ENCODE results near the gene FNDC3B. TPM values are rescaled to one million over a fixed set of nuclear protein-coding genes. Genes with fewer than 3 reads are reported as not detected.

The FNDC3B gene
- total RNA-seq, 2 donors from 2014 or later = 57.6 to 69.3 TPM

DNA sequence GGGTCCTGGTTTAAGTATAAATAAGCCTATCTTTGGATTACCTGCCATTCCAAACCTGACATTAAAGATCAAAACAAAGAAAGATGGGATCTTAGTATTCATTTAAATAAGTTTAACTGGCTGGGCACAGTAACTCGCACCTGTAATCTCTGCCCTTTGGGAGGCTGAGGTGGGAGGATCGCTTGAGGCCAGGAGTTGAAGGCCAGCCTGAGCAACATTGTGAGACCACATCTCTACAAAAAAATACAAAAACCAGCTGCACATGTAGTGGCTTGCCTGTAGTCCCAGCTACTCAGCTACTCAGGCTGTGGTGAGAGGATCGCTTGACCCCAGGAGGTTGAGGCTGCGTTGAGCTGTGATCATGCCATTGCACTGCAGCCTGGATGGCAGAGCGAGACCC is 176.9 kb downstream of the FNDC3B start:
- H3K27me3 ChIP-seq = no peaks in the 10 kb centered on the region
- H3K9me3 ChIP-seq = no peaks in the 10 kb centered on the region
- DNase-seq (ENCODE audit: low spot score) = no peak
- TF ChIP-seq, protein P1, sequence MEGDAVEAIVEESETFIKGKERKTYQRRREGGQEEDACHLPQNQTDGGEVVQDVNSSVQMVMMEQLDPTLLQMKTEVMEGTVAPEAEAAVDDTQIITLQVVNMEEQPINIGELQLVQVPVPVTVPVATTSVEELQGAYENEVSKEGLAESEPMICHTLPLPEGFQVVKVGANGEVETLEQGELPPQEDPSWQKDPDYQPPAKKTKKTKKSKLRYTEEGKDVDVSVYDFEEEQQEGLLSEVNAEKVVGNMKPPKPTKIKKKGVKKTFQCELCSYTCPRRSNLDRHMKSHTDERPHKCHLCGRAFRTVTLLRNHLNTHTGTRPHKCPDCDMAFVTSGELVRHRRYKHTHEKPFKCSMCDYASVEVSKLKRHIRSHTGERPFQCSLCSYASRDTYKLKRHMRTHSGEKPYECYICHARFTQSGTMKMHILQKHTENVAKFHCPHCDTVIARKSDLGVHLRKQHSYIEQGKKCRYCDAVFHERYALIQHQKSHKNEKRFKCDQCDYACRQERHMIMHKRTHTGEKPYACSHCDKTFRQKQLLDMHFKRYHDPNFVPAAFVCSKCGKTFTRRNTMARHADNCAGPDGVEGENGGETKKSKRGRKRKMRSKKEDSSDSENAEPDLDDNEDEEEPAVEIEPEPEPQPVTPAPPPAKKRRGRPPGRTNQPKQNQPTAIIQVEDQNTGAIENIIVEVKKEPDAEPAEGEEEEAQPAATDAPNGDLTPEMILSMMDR (IDR thresholded peaks at IDR 0.05) = no peak
- no peak overlapping the region for H3K4me3 ChIP-seq
- peaks cover 0 to 64% of the 10 kb centered on the region in 2 donors for H3K4me1 ChIP-seq
- no peaks in the 10 kb centered on the region for H3K36me3 ChIP-seq
- no peak overlapping the region for H3K27ac ChIP-seq

DNA sequence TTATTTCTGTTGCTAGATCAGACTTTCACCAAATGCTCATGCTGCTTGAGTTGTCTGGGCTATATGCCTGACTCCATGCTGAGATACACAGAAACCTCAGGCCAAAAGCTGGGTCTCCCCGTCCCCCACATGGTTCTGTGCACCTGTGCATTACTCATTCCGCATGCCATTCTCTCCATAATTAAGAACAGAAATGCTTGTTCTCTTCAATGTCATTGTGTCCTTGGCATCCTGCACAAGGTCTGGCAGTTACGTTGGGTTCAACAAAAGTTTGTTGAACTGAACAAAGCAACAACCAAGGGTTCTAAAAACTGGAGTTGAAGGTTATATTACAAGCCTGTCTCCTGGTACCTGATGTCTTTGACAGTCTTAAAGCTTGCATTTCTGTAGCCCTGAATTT is 177.5 kb downstream of the FNDC3B start:
- Histone ChIP-seq H3K36me3 (no peaks in the 10 kb centered on the region), H3K27ac (no peak overlapping the region), H3K4me3 (no peak overlapping the region), H3K9me3 (no peaks in the 10 kb centered on the region), H3K27me3 (no peaks in the 10 kb centered on the region), H3K4me1 (peaks cover 0 to 64% of the 10 kb centered on the region in 2 donors)
- TF ChIP-seq, protein P1 (IDR thresholded peaks at IDR 0.05) = no peak
- DNase-seq (ENCODE audit: low spot score) = no peak

DNA sequence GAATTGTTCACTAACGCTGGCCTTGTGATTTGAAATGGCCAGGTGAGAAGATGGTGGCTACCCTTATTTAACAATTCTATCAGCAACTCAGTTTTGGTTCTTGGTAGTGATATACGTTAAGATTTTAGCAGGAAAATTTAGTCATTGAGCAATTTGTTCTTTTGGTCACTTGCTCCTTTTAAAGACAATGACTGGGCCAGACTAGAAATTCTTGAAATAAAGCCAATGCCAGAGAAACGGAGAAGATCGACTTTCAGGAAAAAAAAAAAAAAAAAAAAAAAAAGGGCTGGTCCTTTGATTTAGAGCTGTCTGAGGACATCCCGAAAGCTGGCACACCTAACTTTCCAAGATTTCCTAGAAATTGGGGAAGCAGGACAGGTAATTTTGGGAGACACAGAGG is 178.5 kb downstream of the FNDC3B start:
- H3K27ac ChIP-seq = no peak overlapping the region
- H3K36me3 ChIP-seq = no peaks in the 10 kb centered on the region
- peaks cover 0 to 64% of the 10 kb centered on the region in 2 donors for H3K4me1 ChIP-seq
- no peaks in the 10 kb centered on the region for H3K9me3 ChIP-seq
- H3K4me3 ChIP-seq = no peak overlapping the region
- DNase-seq (ENCODE audit: low spot score) = no peak
- no peaks in the 10 kb centered on the region for H3K27me3 ChIP-seq
- TF ChIP-seq, protein P1 (IDR thresholded peaks at IDR 0.05) = no peak

DNA sequence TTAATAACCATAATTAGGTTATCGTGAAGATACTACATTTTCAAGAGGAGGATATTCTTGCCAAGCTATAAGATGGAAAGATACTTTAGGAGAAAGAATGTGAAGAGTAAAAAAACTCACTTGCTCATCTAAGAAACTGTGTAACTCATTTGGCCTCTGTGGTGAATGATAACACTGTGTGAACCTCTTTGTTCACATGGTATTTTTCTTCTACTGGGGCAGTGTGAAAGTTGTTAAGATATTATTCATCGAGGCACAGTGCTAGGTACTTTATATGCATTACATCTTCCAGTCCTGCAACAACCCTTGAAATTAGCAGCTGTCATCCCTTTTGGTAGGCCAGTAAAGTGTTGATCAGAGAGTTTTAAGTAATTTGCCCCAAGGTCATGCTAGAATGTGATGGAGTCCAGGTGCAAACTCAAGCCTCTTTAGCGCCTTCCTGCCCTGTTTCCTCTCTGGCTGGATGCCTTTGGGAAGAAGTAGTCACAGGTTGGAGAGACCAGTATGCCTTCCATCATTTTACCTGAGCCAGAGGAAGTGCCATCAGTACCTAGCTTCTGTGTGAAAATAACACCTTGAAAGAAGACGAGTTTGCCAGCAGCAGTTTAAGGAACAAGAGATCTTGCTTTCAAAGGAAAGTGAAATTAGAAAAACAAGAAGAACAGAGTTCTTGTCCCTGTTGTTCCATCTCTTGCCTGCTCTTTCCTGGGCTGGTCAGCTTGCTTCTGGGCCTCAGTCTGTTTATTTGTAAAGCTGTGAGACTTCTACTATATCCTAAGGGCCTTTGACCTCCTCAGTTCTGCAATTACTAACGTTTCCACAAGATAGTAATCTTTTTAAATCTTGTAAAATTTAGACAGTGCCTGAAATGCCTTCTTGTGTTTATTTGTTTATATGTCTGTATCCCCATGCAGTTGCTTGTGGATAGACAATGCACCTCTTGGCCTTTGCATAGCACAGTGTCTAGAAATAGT is 179.3 kb downstream of the FNDC3B start:
- TF ChIP-seq, protein P1 (IDR thresholded peaks at IDR 0.05) = no peak
- no peak for DNase-seq (ENCODE audit: low spot score)
- H3K4me1 ChIP-seq = peaks cover 0 to 64% of the 10 kb centered on the region in 2 donors
- H3K4me3 ChIP-seq = no peak overlapping the region
- H3K9me3 ChIP-seq = no peaks in the 10 kb centered on the region
- H3K27me3 ChIP-seq = no peaks in the 10 kb centered on the region
- no peak overlapping the region for H3K27ac ChIP-seq
- H3K36me3 ChIP-seq = no peaks in the 10 kb centered on the region

DNA sequence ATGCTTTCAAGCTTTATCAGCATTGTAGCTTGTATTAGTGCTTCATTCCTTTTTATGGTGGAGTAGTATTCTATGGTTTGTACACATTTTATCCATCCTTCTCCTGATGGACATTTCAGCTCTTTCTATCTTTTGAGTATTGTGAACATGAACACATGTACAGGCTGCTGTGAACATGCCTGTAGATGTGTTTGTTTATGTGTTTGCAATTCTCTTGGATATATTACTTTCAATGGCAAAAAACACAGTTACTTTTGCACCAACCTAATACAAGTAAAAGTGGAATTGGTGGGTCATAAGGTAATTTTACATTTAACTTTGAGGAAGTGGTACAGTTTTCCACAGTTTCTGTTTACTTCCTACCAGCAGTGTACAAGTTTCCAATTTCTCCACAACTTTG is 180.4 kb downstream of the FNDC3B start:
- H3K27me3 ChIP-seq = no peaks in the 10 kb centered on the region
- H3K9me3 ChIP-seq = no peaks in the 10 kb centered on the region
- H3K4me1 ChIP-seq = peaks cover 0 to 56% of the 10 kb centered on the region in 2 donors
- TF ChIP-seq, protein P1 (IDR thresholded peaks at IDR 0.05) = no peak
- H3K27ac ChIP-seq = no peak overlapping the region
- no peaks in the 10 kb centered on the region for H3K36me3 ChIP-seq
- no peak overlapping the region for H3K4me3 ChIP-seq
- no peak for DNase-seq (ENCODE audit: low spot score)

Measured in right atrium auricular region (tissue), 2 donors.